Neuronal stem cell (in vitro differentiated cells): ENCODE results near the gene CACNA1C.
"Not testable (repeated sequence)": the region's sequence is repeated elsewhere in the genome, so short reads cannot be mapped to it uniquely, and the experiment has no call there.

Experiments used
- DNase-seq: peaks from one replicate; pipeline ENCODE4 v3.0.0-alpha.2; 2013; ENCODE audit warnings: low spot score
- H2AFZ ChIP-seq: one replicate; pipeline ENCODE4 v1.6.1; 2013; ENCODE audit warnings: mild to moderate bottlenecking, low read length, inconsistent platforms
- H2AK5ac ChIP-seq: 2 replicates; pipeline ENCODE4 v1.6.1; 2013; ENCODE audit warnings: low read depth, mild to moderate bottlenecking, inconsistent platforms, low read length, moderate library complexity, mixed read lengths
- H2BK120ac ChIP-seq: 2 replicates; pipeline ENCODE4 v1.6.1; 2013; ENCODE audit warnings: low read depth, mild to moderate bottlenecking, inconsistent platforms, low read length, moderate library complexity, mixed read lengths
- H2BK12ac ChIP-seq: one replicate; pipeline ENCODE4 v1.6.1; 2013; ENCODE audit warnings: low read length, inconsistent platforms
- H2BK15ac ChIP-seq: 2 replicates; pipeline ENCODE4 v1.6.1; 2013; ENCODE audit warnings: mild to moderate bottlenecking, low read length, inconsistent platforms, mixed read lengths
- H2BK5ac ChIP-seq: one replicate; pipeline ENCODE4 v1.6.1; 2013; ENCODE audit warnings: inconsistent platforms, mild to moderate bottlenecking, low read length, moderate library complexity
- H3K14ac ChIP-seq: one replicate; pipeline ENCODE4 v1.6.1; 2013; ENCODE audit warnings: low read length, inconsistent platforms
- H3K18ac ChIP-seq: 2 replicates; pipeline ENCODE4 v1.6.1; 2013; ENCODE audit warnings: low read length, inconsistent platforms
- H3K23ac ChIP-seq: 2 replicates; pipeline ENCODE4 v1.6.1; 2013; ENCODE audit warnings: low read depth, mild to moderate bottlenecking, mixed read lengths, low read length, inconsistent platforms; ENCODE audit not compliant: poor library complexity
- H3K27ac ChIP-seq: replicated peaks from 3 replicates; pipeline ENCODE4 v1.5.1; 2013; ENCODE audit warnings: low read length, inconsistent platforms
- H3K27me3 ChIP-seq, 3 experiments: 2 replicates each; pipeline ENCODE4 v1.6.1; 2013; ENCODE audit warnings: low read length in 3 of 3, mild to moderate bottlenecking in 2 of 3, inconsistent platforms in 1 of 3, low read depth in 1 of 3, mixed read lengths in 1 of 3, moderate library complexity in 1 of 3; ENCODE audit not compliant: control insufficient read depth in 3 of 3, insufficient read depth in 3 of 3
- H3K36me3 ChIP-seq, 2 donors: replicated peaks in 1 of 2; 2 replicates each; pipeline ENCODE4 v1.6.1; 2013; ENCODE audit warnings: low read length in 2 of 2; ENCODE audit not compliant: control insufficient read depth in 2 of 2, insufficient read depth in 2 of 2
- H3K4ac ChIP-seq: 2 replicates; pipeline ENCODE4 v1.6.1; 2013; ENCODE audit warnings: inconsistent platforms, mild to moderate bottlenecking, low read length, moderate library complexity
- H3K4me1 ChIP-seq, 2 donors: 1 replicate in 1 of 2; 2 replicates in 1 of 2; pipeline ENCODE4 v1.6.1; 2013; ENCODE audit warnings: low read length in 2 of 2, low read depth in 1 of 2; ENCODE audit not compliant: control insufficient read depth in 2 of 2, insufficient read depth in 1 of 2
- H3K4me2 ChIP-seq: one replicate; pipeline ENCODE4 v1.6.1; 2013; ENCODE audit warnings: mild to moderate bottlenecking, low read length, inconsistent platforms; ENCODE audit not compliant: insufficient read depth, poor library complexity, severe bottlenecking
- H3K4me3 ChIP-seq, 2 donors: 2 replicates each; pipeline ENCODE4 v1.5.1; 2013; ENCODE audit warnings: low read length in 2 of 2, mild to moderate bottlenecking in 2 of 2, inconsistent platforms in 1 of 2, moderate library complexity in 1 of 2
- H3K79me1 ChIP-seq: one replicate; pipeline ENCODE4 v1.6.1; 2013; ENCODE audit warnings: low read depth, mild to moderate bottlenecking, inconsistent platforms, low read length, moderate library complexity
- H3K9ac ChIP-seq: one replicate; pipeline ENCODE4 v1.6.1; 2013; ENCODE audit warnings: mild to moderate bottlenecking, low read depth, low read length, inconsistent platforms; ENCODE audit not compliant: poor library complexity
- H3K9me3 ChIP-seq, 2 donors: replicated peaks in 1 of 2; 2 replicates each; pipeline versions ENCODE3 to v1.6.1; 2013; ENCODE audit warnings: low read length in 2 of 2, mild to moderate bottlenecking in 2 of 2, inconsistent platforms in 1 of 2, low read depth in 1 of 2, mixed read lengths in 1 of 2, moderate library complexity in 1 of 2; ENCODE audit not compliant: control insufficient read depth in 2 of 2, insufficient read depth in 1 of 2
- H4K8ac ChIP-seq: one replicate; pipeline ENCODE4 v1.6.1; 2013; ENCODE audit warnings: low read depth, mild to moderate bottlenecking, inconsistent platforms, low read length, moderate library complexity
- H4K91ac ChIP-seq: one replicate; pipeline ENCODE4 v1.6.1; 2013; ENCODE audit warnings: low read length, low read depth, mild to moderate bottlenecking, inconsistent platforms; ENCODE audit not compliant: poor library complexity
- WGBS, 2 donors: extraction: QIAGEN DNeasy Blood & Tissue Kit; methylation state at CpG; one replicate each; pipeline ENCODE4 v1.1.7; 2013; ENCODE audit warnings: missing lambda C conversion rate in 2 of 2, mixed read lengths in 1 of 2; ENCODE audit not compliant: insufficient read length in 2 of 2, insufficient replicate concordance in 1 of 2; ENCODE audit errors: extremely low coverage in 2 of 2; 5-methylcytosine and 5-hydroxymethylcytosine counted together

CACNA1C gene

DNA sequence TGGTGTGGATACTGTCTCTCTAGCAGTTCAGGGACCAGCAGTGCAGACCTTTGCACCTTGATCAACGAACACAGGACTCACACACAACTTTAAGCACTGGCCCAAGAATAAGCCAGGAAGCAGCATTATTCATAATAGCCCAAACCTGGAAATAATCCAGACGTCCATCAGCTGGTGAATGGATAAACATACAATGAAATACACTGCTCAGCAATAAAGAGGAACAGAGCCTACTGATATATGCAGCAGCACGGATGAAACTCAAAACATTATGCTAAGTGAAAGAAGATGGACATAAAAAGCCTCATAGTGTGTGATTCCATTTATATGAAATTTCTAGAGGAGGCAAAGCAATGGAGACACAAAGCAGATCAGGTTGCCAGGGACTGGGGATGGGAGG, 438.0 kb downstream of the CACNA1C start:
- WGBS, 2 donors, result no CpG with 5 or more reads among the region's 3 CpGs
- Histone ChIP-seq H4K91ac (no peak overlapping the region), H2AK5ac (no peak overlapping the region), H2AFZ (no peak overlapping the region), H4K8ac (no peak overlapping the region), H3K4me3 (no peak overlapping the region), H3K4ac (no peak overlapping the region), H3K79me1 (no peaks in the 10 kb centered on the region), H2BK15ac (no peak overlapping the region), H3K4me1 (peaks cover 0 to 2% of the 10 kb centered on the region in 2 donors), H3K4me2 (no peak overlapping the region), H3K27ac (no peak overlapping the region), H2BK120ac (no peak overlapping the region), H3K36me3 (no peaks in the 10 kb centered on the region), H3K14ac (no peak overlapping the region), H3K18ac (no peak overlapping the region), H3K9ac (no peak overlapping the region), H3K23ac (no peak overlapping the region), H3K27me3 (peaks cover 0 to 38% (median 0%) of the 10 kb centered on the region in 3 experiments), H2BK12ac (no peak overlapping the region), H2BK5ac (no peak overlapping the region), H3K9me3 (no peaks in the 10 kb centered on the region)
- DNase-seq, result no peak

GRCh38 chr12:2491349-2491748, 438.6 kb downstream of the CACNA1C start:
- not testable (repeated sequence) for H3K4me1 ChIP-seq, H4K91ac ChIP-seq, H3K18ac ChIP-seq, H2BK5ac ChIP-seq, H3K23ac ChIP-seq, H3K9ac ChIP-seq, H2BK15ac ChIP-seq, H3K14ac ChIP-seq, H4K8ac ChIP-seq, H3K27ac ChIP-seq, H3K4ac ChIP-seq, DNase-seq, H2AK5ac ChIP-seq, H2AFZ ChIP-seq, H2BK12ac ChIP-seq, H3K36me3 ChIP-seq, H3K9me3 ChIP-seq, H3K4me3 ChIP-seq, H2BK120ac ChIP-seq, H3K79me1 ChIP-seq, H3K4me2 ChIP-seq
- H3K27me3 ChIP-seq, result peaks cover 0 to 36% (median 0%) of the 10 kb centered on the region in 3 experiments
- WGBS, 2 donors, result no CpG with 5 or more reads among the region's 2 CpGs

DNA sequence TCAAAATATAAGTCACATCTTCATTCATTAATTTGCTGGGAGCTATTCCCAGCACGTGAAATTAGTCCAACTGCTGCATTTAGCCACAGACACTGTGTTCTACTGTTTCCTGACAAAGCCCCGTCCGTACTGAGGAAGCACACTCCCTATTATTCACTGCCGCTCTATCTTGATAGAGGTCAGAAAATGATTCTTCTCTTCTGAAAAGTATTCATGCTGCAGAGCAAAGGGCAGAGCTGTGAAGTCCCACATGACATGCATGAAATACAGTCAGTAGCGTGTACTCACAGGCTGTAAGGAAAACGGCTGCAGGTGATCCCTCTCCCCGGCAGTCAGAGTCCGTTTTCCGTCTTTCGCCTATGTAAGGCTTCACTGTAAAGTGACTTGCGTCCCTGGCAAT, 439.4 kb downstream of the CACNA1C start:
- Histone ChIP-seq H3K27ac (no peak overlapping the region), H2BK5ac (no peak overlapping the region), H3K14ac (no peak overlapping the region), H3K9ac (no peak overlapping the region), H3K27me3 (peaks cover 0 to 36% (median 0%) of the 10 kb centered on the region in 3 experiments), H3K23ac (no peak overlapping the region), H3K36me3 (no peaks in the 10 kb centered on the region), H3K9me3 (no peaks in the 10 kb centered on the region), H2AK5ac (no peak overlapping the region), H4K91ac (no peak overlapping the region), H3K79me1 (no peaks in the 10 kb centered on the region), H4K8ac (no peak overlapping the region), H3K4me2 (no peak overlapping the region), H3K4me3 (no peak overlapping the region), H2BK15ac (no peak overlapping the region), H2BK120ac (no peak overlapping the region), H3K4me1 (peaks cover 0 to 2% of the 10 kb centered on the region in 2 donors), H2BK12ac (no peak overlapping the region), H3K18ac (no peak overlapping the region), H3K4ac (no peak overlapping the region), H2AFZ (peak overlapping the region; percentile 23)
- DNase-seq, result no peak
- WGBS, 2 donors, result no CpG with 5 or more reads among the region's 11 CpGs

- Histone ChIP-seq H3K4ac (no peak overlapping the region), H3K4me2 (no peak overlapping the region), H3K9me3 (no peaks in the 10 kb centered on the region), H2BK12ac (no peak overlapping the region), H3K27ac (no peak overlapping the region), H4K8ac (no peak overlapping the region), H2AFZ (no peak overlapping the region), H3K27me3 (peaks cover 0 to 36% (median 0%) of the 10 kb centered on the region in 3 experiments), H2BK120ac (peak overlapping the region; percentile 24), H3K79me1 (no peaks in the 10 kb centered on the region), H3K18ac (peak overlapping the region; percentile 44), H3K36me3 (no peaks in the 10 kb centered on the region), H3K14ac (peak overlapping the region; percentile 51), H4K91ac (no peak overlapping the region), H3K23ac (no peak overlapping the region), H3K4me3 (peak overlapping the region in 1 of 2 donors; percentile 53), H2BK15ac (no peak overlapping the region), H2AK5ac (peak overlapping the region; percentile 22), H3K4me1 (peaks cover 0 to 2% of the 10 kb centered on the region in 2 donors), H2BK5ac (no peak overlapping the region), H3K9ac (peak overlapping the region; percentile 66)
- no peak for DNase-seq
- WGBS, 2 donors, result no CpG with 5 or more reads among the region's 16 CpGs
These were observed 440.3 kb downstream of the CACNA1C start for GRCh38 chr12:2493086-2493485.
